ENCODE measurements around the gene LRMDA. TPM values are rescaled to one million over a fixed set of nuclear protein-coding genes. Genes with fewer than 3 reads are reported as not detected.

Gene LRMDA
- total and polyA plus RNA-seq, 2 of the 4 experiments (the other 2 are of a cell fraction) = 0.07 TPM; not detected in 1

- Histone ChIP-seq H3K9me3 (ENCODE audit: control insufficient read depth, insufficient read depth, low read length) (no peaks in the 10 kb centered on the region), H3K56ac (ENCODE audit: extremely low read depth, insufficient read depth, low read length) (peak overlapping the region; percentile 24; the same call in 1 of the 2 replicates), H3K4me2 (ENCODE audit: low read depth, low read length) (peak overlapping the region; percentile 66), H2BK15ac (ENCODE audit: low read depth, low read length) (peak overlapping the region; percentile 64; the same call in 2 of the 3 replicates), H3K14ac (replicated peaks; ENCODE audit: low read depth, low read length) (peak overlapping the region; percentile 79), H2AK5ac (ENCODE audit: low read depth, low read length) (peak overlapping the region; percentile 94), H4K91ac (ENCODE audit: insufficient read depth, low read depth, low read length) (peak overlapping the region; percentile 89), H4K5ac (ENCODE audit: low read depth, low read length) (peak overlapping the region; percentile 100), H3K9ac (ENCODE audit: low read depth, low read length) (peak overlapping the region; percentile 56; the same call in 1 of the 2 replicates), H4K20me1 (ENCODE audit: insufficient read depth, low read length) (no peaks in the 10 kb centered on the region), H3K23ac (ENCODE audit: low read depth, low read length) (peak overlapping the region; percentile 71), H3K4me3 (ENCODE audit: insufficient read depth, low read depth, low read length) (no peak overlapping the region), H2AFZ (replicated peaks; ENCODE audit: low read length, poor library complexity) (no peak overlapping the region), H3K79me1 (ENCODE audit: low read depth in 1 of 2, low read length in 2 of 2) (no peaks in the 10 kb centered on the region), H3K27me3 (ENCODE audit: control insufficient read depth, insufficient read depth, low read length) (peaks cover 11% of the 10 kb centered on the region), H2BK20ac (ENCODE audit: low read depth, low read length) (peak overlapping the region; percentile 85), H3K9me1 (ENCODE audit: insufficient read depth, low read length) (peaks cover 17% of the 10 kb centered on the region), H3K18ac (ENCODE audit: low read depth, low read length) (peak overlapping the region; percentile 100), H2BK5ac (ENCODE audit: low read depth, low read length, poor library complexity, severe bottlenecking) (peak overlapping the region; percentile 87), H2BK120ac (ENCODE audit: low read depth, low read length) (peak overlapping the region; percentile 92), H3K36me3 (ENCODE audit: control insufficient read depth, insufficient read depth, low read length) (no peaks in the 10 kb centered on the region), H2AK9ac (replicated peaks; ENCODE audit: low read depth, low read length, poor library complexity) (no peak overlapping the region), H3K27ac (ENCODE audit: insufficient read depth, low read length) (peak overlapping the region; percentile 89), H4K8ac (ENCODE audit: low read depth in 2 of 2, low read length in 2 of 2) (peak overlapping the region; percentile 31 to 89; a peak in 3 of 4 replicates), H3K4me1 (ENCODE audit: control insufficient read depth, insufficient read depth, low read length) (peaks cover 19% of the 10 kb centered on the region), H3K4ac (ENCODE audit: low read depth, low read length) (peak overlapping the region; percentile 88)
- POLR2A ChIA-PET (ENCODE audit: unreplicated experiment) = interaction anchor here (0.6 kb wide), 1 partner anchor 14 kb away, joined by 6 read pairs; no protein-coding TSS in a partner anchor
- intact Hi-C loops (cut with micrococcal nuclease) = loop anchor here (2.0 kb wide), 2 partner anchors 24 to 82 kb away; no protein-coding TSS in a partner anchor
- no CpG with 5 or more reads among the region's 3 CpGs for WGBS, 2 experiments (ENCODE audit: extremely low coverage in 2 of 2, insufficient read length in 1 of 2)
- ATAC-seq (ENCODE audit: low read depth) (peak; percentile 76), DNase-seq (peak; percentile 70)
- dilution Hi-C loops (cut with HindIII; ENCODE audit: low sequenced_read_pairs, unreplicated experiment) = no loop called here
- BruUV-seq (replicated peaks) = no TSS peak
- in situ Hi-C loops (cut with MboI; ENCODE audit: low sequenced_read_pairs) = loop anchor here (10.0 to 25.0 kb wide), 3 partner anchors 428 to 1147 kb away; partner anchors contain the start of gene ZNF503
- CTCF ChIA-PET = no interaction called here
- TF ChIP-seq MAZ (IDR thresholded peaks at IDR 0.05; ENCODE audit: borderline replicate concordance, low read depth, low read length) (no peak), MXI1 (IDR thresholded peaks at IDR 0.05; ENCODE audit: borderline replicate concordance, low read depth, low read length) (no peak), FOS (IDR thresholded peaks at IDR 0.05; ENCODE audit: low read depth, low read length) (0 out of 2 replicates have a peak, but pooled peaks have one; percentile 36), CTCF (conservative IDR thresholded peaks at IDR 0.05; ENCODE audit: low read depth, low read length) (no peak), NFE2L2 (IDR thresholded peaks at IDR 0.05; ENCODE audit: low read depth, low read length) (no peak), MAFK (IDR thresholded peaks at IDR 0.05; ENCODE audit: low read depth, low read length) (no peak), ELK1 (IDR thresholded peaks at IDR 0.05; ENCODE audit: borderline replicate concordance, low read depth, low read length) (no peak), CEBPB (IDR thresholded peaks at IDR 0.05; ENCODE audit: low read depth, low read length) (no peak), RFX5 (IDR thresholded peaks at IDR 0.05; ENCODE audit: low read depth, low read length) (no peak), USF2 (IDR thresholded peaks at IDR 0.05; ENCODE audit: low read depth, low read length) (no peak), RAD21 (IDR thresholded peaks at IDR 0.05; ENCODE audit: low read length) (no peak), BHLHE40 (IDR thresholded peaks at IDR 0.05; ENCODE audit: low read depth, low read length) (peak; percentile 50; the same call in 1 of the 2 replicates), CHD1 (IDR thresholded peaks at IDR 0.05; ENCODE audit: low read depth, low read length) (no peak)
Observed at GRCh38 chr10:76558996-76559891, 1127.8 kb downstream of the LRMDA start.

Data from IMR-90 (cell line).